ENCODE measurements around the gene THAP5. TPM values are rescaled to one million over a fixed set of nuclear protein-coding genes. Genes with fewer than 3 reads are reported as not detected.
"Not testable (repeated sequence)": the region's sequence is repeated elsewhere in the genome, so short reads cannot be mapped to it uniquely, and the experiment has no call there.

The THAP5 gene
- total RNA-seq, 1 donor from 2014 or later, result 26.6 TPM

DNA sequence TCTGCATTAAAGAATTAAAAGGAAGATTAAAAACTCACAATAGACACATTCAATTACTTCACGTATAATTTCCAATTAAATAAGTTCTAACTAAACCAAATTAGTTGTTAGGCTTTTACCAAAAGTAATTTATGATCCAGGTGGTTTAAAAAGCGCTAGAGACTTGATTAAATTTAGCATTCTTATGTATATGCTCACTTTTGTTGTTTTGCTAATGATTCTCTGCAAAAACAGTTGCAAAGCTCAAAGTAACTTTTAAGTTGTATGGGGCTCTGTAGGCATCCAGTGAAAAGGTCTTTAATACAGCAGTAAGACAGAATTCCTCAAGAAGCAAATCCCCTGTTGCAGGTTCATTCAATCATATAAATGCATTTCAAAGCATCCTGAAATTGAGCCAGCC, 28.0 kb downstream of the THAP5 start:
- Histone ChIP-seq H3K27me3 (ENCODE audit: low read depth) (no peaks in the 10 kb centered on the region), H3K36me3 (no peaks in the 10 kb centered on the region), H3K9me3 (no peaks in the 10 kb centered on the region), H3K4me1 (no peaks in the 10 kb centered on the region), H3K27ac (no peak overlapping the region), H3K4me3 (no peak overlapping the region)
- intact Hi-C loops (cut with DNase I), result no loop called here
- no peak for DNase-seq
- TF ChIP-seq, protein P1, sequence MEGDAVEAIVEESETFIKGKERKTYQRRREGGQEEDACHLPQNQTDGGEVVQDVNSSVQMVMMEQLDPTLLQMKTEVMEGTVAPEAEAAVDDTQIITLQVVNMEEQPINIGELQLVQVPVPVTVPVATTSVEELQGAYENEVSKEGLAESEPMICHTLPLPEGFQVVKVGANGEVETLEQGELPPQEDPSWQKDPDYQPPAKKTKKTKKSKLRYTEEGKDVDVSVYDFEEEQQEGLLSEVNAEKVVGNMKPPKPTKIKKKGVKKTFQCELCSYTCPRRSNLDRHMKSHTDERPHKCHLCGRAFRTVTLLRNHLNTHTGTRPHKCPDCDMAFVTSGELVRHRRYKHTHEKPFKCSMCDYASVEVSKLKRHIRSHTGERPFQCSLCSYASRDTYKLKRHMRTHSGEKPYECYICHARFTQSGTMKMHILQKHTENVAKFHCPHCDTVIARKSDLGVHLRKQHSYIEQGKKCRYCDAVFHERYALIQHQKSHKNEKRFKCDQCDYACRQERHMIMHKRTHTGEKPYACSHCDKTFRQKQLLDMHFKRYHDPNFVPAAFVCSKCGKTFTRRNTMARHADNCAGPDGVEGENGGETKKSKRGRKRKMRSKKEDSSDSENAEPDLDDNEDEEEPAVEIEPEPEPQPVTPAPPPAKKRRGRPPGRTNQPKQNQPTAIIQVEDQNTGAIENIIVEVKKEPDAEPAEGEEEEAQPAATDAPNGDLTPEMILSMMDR (IDR thresholded peaks at IDR 0.05), result no peak
- no peak for ATAC-seq

DNA sequence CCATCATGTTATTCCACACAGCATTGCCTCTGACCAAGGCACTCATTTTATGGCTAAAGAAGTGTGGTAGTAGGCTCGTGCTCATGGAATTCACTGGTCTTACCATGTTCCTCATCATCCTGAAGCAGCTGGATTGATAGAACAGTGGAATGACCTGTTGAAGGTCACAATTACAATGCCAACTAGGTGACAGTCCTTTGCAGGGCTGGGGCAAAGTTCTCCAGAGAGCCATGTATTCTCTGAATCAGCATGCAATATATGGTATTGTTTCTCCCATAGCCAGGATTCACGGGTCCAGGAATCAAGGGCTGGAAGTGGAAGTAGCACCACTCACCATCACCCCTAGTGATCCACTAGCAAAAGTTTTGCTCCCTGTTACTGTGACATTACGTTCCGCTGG, 30.8 kb downstream of the THAP5 start:
- H3K4me1 ChIP-seq; ATAC-seq; H3K36me3 ChIP-seq; H3K9me3 ChIP-seq; H3K27me3 ChIP-seq (ENCODE audit: low read depth); intact Hi-C loops (cut with DNase I); H3K27ac ChIP-seq; H3K4me3 ChIP-seq; DNase-seq: not testable (repeated sequence)

DNA sequence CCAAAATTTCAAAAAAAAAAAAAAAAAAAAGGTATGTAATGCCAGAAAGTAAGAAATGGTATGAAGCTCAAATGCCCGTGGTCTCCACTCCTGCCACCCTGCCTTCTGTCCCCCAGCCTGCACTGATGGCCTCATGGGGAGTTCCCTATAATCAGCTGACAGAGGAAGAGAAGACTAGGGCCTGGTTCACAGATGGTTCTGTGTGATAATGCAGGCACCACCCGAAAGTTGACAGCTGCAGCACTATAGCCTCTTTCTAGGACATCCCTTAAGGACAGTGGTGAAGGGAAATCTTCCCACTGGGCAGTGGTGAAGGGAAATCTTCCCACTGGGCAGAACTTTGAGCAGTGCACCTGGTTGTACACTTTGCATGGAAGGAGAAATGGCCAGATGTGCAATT, 31.3 kb downstream of the THAP5 start:
- H3K4me1 ChIP-seq; intact Hi-C loops (cut with DNase I); H3K9me3 ChIP-seq; H3K36me3 ChIP-seq; H3K4me3 ChIP-seq; ATAC-seq; H3K27me3 ChIP-seq (ENCODE audit: low read depth); DNase-seq; H3K27ac ChIP-seq: not testable (repeated sequence)

DNA sequence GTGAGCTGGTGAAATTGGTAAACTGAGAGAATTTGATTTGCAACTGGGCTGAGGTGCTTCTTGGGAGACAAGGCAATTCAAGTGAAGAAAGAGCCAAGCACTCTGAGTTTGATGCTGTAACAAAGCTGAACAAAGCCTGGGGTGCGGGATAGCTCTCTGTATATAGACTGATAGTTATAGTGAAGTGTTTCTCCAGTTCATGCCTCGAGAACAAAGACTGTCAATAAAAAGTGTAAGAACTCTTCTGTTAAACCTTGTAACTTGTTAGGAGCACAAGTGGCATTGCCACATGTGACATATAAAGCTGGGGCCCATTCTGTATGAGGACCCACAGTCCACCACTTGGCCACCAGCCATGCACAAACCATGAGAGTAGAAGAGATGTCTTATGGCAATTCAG, 32.3 kb downstream of the THAP5 start:
- Histone ChIP-seq H3K27ac (no peak overlapping the region), H3K9me3 (no peaks in the 10 kb centered on the region), H3K4me1 (no peaks in the 10 kb centered on the region), H3K4me3 (no peak overlapping the region), H3K27me3 (ENCODE audit: low read depth) (no peaks in the 10 kb centered on the region), H3K36me3 (no peaks in the 10 kb centered on the region)
- intact Hi-C loops (cut with DNase I), result no loop called here
- DNase-seq (no peak), ATAC-seq (no peak)
- TF ChIP-seq, protein P1 (IDR thresholded peaks at IDR 0.05), result no peak

DNA sequence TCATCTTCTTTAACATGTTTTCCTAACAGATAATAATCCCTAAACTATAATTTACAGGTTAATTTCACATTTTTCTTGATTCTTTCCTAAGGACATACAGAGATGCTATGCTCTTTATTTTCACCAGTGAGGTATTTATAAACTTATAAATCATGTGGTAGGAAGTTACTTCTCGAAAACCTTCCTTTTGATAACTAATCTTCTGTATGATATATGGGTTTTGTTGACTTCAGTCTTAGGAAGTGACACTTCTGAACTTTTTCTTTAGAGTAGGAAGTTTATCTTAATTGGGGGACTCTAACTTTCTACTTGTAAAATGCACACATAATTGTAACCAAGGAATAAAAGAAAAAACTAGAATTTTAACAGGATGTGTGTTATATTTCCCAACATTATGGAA, 33.8 kb downstream of the THAP5 start:
- Histone ChIP-seq H3K4me1 (no peaks in the 10 kb centered on the region), H3K27me3 (ENCODE audit: low read depth) (no peaks in the 10 kb centered on the region), H3K9me3 (no peaks in the 10 kb centered on the region), H3K27ac (no peak overlapping the region), H3K36me3 (no peaks in the 10 kb centered on the region), H3K4me3 (no peak overlapping the region)
- intact Hi-C loops (cut with DNase I), result no loop called here
- no peak for ATAC-seq
- TF ChIP-seq, protein P1 (IDR thresholded peaks at IDR 0.05), result no peak
- DNase-seq, result no peak

DNA sequence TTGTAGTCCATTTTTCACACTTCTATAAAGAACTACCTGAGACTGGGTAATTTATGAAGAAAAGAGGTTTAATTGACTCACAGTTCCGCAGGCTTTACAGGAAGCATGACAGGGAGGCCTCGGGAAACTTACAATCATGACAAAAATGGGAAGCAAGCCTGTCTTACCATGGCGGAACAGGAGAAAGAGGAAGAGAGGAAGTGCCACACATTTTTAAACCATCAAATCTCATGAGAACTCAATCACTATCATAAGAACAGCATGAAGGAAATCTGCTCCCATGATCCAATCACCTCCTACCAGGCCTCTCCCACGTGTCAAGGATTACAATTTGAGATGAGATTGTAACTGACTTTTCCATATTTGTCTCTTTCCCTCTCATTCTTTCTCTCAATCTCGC, 34.2 kb downstream of the THAP5 start:
- H3K4me1 ChIP-seq, result no peaks in the 10 kb centered on the region
- DNase-seq (no peak), ATAC-seq (no peak)
- no peaks in the 10 kb centered on the region for H3K36me3 ChIP-seq
- H3K9me3 ChIP-seq, result no peaks in the 10 kb centered on the region
- no peak overlapping the region for H3K4me3 ChIP-seq
- no peaks in the 10 kb centered on the region for H3K27me3 ChIP-seq (ENCODE audit: low read depth)
- intact Hi-C loops (cut with DNase I), result no loop called here
- TF ChIP-seq, protein P1 (IDR thresholded peaks at IDR 0.05), result no peak
- H3K27ac ChIP-seq, result no peak overlapping the region

DNA sequence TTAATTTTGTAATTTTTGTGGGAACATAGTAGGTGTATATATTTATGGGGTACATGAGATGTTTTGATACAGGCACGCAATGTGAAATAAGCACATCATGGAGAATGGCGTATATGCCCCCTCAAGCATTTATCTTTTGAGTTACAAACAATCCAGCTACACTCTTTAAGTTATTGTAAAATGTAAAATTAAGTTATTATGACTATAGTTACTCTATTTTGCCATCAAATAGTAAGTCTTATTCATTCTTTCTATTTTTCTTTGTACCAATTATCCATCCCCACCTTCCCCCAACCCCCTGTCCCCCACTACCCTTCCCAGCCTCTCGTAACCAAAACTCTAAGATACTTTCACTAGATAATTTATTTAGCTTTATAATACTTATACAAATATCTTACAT, 35.8 kb downstream of the THAP5 start:
- intact Hi-C loops (cut with DNase I), result no loop called here
- no peaks in the 10 kb centered on the region for H3K9me3 ChIP-seq
- ATAC-seq (no peak), DNase-seq (no peak)
- no peak overlapping the region for H3K4me3 ChIP-seq
- no peaks in the 10 kb centered on the region for H3K27me3 ChIP-seq (ENCODE audit: low read depth)
- no peaks in the 10 kb centered on the region for H3K4me1 ChIP-seq
- no peaks in the 10 kb centered on the region for H3K36me3 ChIP-seq
- TF ChIP-seq, protein P1 (IDR thresholded peaks at IDR 0.05), result no peak
- H3K27ac ChIP-seq, result no peak overlapping the region
